GM19035 (cell line): ENCODE measurements around the gene KCTD16.

Source experiments
- ATAC-seq: cut with Tn5 transposase; IDR thresholded peaks from one replicate; pipeline ENCODE4 v1.9.1; 2021; ENCODE audit not compliant: unreplicated experiment

KCTD16 gene

DNA sequence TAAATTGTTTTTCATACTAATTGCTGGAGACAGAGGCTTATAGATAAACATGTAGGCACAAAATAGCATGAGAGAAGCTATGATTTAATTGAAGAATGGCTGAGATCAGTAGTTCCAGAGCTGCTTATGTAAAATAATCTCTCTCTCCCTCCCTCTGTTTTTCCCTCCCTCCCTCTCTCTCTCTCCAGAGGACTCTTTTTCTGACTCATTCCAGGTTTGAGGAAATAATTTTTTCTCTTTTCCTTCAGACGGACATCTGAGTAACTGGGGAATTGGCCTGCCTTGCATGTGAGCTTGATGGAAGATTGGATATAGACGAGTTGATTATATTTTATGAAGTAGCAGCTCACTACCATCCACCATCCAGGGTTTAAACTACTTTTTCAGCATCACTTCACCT, 35.5 kb downstream of the KCTD16 start:
- ATAC-seq = no peak

DNA sequence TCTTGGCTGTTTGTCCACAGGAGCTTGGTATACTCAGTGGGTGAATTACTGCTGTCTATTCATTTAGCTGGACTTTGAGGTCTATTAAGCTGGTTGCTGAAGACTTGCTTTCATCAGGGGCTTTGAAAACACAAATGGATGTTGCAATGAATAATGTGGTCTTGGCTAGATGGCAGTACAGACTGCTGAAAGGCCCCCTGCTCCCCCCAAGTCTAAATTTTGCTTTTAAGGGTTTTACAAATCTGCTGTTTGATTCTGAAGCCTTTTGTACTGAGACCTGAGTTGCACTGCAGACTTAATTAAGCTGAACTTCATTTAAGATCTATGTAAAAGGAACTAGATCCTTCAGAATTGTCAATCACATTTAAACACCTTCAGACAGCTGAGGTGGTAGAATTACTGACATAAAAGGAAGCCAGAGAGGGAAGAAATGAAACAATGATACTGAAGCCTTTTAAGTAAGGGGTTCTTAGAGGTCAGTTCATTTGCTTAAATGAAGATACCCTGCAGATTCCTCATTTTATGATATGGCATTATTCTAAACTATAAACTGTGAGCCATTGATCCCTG, 37.3 kb downstream of the KCTD16 start:
- ATAC-seq = no peak

DNA sequence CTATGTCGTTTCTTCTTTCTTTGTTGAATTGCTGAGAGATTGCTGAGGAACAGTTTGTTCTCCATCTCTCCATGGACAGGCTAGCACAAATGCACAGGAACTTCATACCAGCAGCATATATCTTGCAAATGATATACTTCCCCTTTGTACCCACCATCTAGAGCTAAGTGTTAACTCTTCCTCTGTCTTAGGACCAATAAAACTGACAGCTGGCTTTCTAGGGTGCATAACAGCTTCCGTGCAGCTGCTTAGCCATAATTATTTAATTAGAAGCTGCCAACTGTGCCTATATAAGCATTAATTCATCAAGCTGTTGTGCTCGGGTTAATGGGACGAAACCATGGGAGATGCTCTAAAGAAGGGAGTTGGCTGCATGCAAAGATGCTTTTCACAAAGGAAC, 38.7 kb downstream of the KCTD16 start:
- no peak for ATAC-seq

DNA sequence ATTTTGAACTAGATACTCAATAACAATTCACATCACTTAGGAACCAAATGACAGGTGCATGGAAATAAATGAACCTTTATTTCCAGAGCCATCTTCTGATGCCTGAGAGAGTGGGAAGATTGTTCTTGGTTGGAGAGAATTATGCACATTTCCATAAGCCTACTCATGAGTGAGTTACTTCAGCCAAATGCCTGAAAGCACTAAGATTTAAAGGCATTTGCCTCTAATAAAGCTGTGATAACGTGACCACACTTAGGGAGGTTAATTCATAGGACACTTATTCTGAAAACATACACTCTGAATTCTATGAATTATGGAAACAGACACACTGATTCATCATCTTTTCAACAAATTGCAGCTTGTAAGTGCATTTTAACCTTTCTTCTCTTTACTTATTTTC, 40.0 kb downstream of the KCTD16 start:
- ATAC-seq = no peak

DNA sequence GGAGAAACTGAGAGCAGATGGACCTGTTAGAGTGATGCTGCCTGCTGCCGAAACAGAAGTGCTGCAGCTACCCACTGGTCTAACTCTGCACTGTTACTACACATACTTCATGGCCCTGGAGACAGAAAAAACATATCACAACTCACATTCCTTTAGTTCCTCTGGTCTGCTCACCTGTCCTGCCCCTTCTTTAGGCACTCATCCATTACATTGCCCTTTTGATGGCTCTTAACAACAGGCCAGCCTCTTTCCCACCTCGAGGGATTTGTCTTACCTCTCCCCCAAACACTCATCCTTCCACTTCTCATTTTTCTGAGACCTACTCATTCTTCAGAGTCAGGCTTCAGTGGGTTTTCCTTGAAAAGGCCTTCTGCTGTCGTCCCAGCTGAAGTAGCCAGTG, 49.2 kb downstream of the KCTD16 start:
- no peak for ATAC-seq

DNA sequence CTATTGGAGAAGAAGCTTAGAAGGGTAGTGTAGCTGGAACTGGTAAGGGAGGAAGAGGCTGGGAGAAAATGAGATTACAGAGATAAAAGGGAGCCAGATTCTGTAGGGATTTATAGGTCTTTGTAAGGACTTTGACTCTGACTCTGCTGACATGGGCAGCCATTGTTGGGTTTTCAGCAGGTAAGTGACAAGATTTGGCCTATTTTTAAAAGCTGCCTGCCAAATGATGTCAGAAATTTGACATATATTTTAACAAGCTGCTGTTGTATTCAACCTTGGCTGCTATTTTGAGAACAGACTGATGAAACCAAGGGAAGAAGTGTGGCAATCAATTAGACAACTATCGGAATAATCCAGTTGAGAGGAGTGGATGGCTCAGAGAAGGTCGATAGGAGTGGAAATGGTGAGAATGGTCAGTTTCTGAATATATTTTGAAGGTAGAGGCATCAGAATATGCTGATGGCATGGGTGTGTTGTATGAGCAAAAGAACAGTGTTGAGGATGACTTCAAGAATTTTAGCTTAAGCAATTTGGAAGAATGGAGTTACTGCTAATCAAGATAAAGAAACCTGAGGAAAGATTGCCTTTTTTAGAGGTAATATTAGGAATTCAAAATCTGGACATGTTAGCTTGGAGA, 56.8 kb downstream of the KCTD16 start:
- no peak for ATAC-seq

DNA sequence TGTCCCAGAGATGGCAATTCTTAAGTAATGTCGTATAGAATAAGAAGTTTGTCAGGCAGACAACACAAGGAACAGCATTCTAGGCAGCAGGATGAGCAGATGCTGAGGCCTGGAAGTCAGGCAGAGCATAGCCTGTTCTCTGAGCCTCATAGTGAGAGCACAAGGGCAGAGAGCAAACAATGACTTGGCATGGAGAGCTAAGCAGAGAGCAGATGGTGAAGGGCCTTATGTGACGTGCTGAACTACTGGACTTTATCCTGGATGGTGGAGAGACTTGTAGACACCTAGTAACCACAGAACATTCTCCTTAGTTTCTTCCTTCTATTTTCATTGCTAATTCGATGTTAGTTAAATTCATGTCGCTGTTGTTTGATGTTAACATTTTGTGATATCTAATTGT, 60.1 kb downstream of the KCTD16 start:
- no peak for ATAC-seq

DNA sequence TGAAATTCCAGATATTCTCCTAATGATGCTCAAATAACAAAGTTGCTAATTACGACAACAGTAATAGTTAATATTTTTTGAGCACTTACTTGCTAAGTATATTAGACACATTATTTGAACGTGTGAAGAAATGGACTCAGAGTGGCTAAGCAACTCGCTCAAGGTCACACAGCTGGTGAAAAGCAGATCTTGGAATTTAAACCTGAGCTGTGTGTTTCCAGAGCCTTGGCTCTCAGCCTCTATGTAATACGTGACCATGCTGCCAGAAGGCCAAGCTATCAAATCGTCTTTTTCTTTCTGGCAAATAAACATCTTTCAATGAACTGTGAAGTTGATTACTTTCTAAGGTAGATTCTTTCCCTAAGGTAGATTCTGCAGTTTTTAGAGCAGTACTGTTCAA, 61.6 kb downstream of the KCTD16 start:
- ATAC-seq = no peak

DNA sequence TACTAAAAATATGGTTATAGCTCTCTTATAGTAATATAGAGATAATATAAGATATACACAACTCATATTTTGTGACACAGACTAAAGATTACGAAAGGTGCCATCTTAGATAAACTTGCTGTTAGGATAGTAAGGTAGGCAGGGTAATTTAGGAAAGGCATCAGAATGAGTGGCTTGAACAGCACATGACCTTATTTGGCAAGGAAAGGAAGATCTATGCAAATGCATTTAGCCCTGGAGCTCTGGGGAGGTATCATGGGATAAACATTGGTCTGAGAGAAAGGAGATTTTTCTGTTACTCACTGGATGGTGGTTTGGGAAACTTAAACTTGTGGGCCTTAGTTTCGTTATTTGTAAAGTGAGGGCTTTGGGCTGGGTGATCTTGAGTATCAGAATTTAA, 65.8 kb downstream of the KCTD16 start:
- ATAC-seq = no peak

DNA sequence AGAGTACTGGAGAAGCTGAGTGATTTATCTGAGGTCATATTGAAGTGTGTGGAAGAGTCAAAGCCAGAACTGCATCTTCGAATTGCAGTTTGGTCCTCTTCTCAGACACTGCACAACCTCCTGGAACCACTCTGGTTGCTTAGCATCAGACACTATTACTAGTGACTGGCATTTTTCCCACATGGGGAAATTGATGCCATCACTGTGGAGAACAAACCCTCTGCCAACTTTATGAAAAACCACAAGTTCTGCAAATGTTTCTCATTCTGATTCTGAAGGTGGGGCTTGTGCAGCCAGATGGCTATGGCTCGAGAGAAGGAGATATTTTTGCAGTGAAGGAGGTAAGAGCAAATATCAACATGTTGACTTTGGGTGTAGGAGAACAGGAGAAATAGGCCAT, 67.2 kb downstream of the KCTD16 start:
- no peak for ATAC-seq

DNA sequence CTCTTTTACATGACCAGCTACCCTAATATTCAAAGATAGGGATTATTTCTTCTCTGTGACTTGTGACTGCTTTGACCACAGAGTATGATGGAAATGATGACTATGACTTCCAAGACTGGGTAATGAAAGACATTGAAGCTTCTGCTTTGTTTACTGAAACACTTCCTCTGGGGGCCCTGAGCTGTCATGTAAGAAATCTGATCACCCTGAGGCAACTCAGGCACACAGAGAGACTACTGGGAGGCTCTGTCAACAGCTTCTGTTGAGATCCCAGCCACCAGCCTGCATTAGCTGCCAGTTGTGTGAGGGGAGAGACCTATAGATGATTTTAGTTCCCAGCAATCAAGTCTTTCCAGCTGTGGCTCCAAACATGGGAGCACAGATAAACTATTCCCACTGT, 76.5 kb downstream of the KCTD16 start:
- ATAC-seq = no peak

DNA sequence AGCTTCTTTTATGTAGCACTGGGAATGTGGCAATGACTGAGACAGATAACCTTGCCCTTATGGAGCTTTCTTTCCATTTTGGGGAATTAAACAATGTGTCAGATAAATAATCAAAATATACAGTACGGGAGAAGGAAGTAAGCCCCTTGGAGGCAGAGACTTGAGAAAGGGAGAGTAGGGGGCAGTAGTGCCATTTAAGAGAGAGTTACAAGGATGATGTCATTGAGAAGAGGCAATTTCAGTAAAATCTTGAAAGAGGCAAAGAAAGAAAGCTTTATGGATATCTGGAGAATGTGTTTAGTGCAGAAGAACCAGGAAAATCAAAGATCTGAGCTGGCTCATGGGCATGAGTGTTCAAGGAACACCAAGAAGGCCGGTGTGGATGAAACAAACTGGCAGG, 77.3 kb downstream of the KCTD16 start:
- no peak for ATAC-seq

DNA sequence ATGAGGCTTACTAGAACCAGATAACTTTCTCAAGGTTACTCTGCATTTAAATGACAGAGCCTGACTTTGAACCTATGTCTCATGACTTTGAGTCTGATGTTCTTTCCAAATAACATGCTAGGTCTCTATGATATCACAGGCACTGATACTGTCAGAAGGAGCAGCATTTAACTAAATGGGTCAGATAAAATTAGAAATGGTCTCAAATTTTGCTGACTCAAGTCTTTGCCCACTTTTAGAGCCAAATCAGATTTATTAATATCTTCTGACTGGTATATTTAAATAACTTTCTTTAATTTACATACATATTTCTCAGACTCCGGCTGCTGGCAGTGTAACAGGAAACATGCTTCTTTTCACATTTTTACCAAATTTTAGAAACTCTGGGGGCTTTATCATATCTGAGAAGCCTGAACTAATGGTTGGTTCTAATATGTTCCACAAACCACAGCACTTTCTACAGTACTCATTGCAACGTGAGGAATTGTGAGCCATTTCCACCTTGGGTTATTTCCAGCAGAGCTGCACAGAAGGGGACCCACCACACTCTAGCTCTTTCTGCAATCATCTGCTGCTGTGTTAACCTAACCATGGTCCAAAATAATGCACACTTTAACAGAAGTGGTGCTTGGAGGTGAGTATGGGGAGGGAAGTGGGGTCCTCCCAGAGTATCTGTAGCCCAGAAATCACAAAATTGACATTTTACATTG, 79.2 kb downstream of the KCTD16 start:
- no peak for ATAC-seq

DNA sequence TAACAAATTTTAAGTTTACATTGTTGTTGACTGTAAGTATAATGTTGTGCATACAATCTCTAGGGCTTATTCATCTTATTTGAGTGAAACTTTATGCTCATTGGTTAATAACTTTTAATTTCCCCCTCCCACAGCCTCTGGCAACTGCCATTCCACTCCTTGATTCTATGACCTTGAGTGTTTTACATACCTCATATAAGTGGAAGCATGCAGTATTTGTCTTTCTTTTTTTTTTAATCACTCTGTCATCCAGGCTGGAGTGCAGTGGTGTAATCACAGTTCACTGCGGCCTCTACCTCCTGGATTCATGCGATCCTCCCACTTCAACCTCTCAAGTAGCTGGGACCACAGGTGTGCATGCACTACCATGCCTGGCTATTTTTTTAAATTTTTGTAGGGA, 83.9 kb downstream of the KCTD16 start:
- no peak for ATAC-seq

DNA sequence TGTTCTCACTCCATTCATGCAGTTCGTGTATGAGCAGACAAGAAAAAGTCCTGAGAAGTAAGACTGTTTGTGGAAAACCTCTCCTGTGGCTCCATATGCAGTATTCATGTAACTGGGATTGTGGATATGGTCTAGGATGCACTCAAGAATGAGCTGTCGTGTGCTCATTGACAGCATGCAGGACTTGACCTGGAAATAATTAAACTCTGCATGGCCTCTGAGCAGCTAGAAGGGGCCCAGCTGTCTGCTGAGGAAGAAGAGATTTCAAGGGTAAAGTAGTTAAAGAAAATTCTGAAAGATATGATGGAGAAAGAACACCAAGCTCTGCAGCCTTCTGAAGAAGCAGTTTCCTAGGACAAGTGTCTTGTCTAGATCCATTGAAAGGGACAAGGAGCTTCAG, 89.4 kb downstream of the KCTD16 start:
- ATAC-seq = no peak

DNA sequence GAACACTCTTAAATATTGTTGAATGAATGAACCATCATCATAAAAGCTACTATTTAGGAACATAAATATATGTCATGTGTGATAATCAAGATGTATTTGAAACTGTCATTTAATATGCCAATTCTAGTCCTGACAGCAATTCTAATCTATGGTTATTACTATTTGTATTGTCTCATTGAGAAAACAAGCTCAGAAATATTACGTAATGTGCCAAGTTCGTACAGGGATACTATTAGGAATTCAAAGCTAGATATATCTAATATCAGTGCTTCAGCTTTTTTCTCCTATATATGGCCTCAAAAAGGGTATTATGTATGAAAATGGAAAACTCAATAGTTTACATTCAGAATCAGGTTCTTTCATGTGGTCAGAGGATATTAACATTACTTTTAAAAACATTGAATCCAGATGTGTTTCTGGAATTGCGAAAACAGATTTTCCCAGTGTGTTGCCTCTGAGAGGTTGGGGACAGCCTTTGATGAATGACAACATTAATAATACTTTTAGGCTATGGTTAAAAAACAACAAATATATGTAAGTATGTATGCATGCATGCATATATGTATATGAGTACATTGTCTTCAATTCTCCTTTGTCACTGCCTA, 95.1 kb downstream of the KCTD16 start:
- ATAC-seq = no peak

DNA sequence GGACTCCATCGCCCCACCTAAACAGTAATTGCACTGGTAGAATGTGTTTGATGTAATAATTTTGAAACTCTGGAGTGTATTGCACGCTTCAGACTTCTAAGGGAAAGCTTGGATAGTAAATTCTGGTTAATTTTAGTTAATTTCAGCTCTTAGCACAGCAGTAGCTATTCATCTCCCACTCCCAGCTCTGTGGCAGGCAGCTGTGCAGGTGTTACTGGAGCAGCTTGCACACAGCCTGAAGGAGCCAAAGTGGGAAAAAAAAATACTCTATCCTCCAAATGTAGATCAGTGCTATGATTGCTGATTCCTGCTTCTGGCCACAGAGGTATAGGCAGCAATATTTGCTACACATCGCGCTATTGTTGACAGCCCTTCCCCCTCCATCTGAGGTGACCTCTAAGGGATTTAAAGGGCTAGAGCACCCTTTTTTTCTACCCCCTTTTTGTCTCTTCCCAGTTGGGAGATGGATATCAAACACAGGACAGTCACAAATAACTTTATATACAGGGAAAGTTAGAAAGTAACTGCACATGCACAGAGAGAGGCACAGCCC, 97.4 kb downstream of the KCTD16 start:
- no peak for ATAC-seq

DNA sequence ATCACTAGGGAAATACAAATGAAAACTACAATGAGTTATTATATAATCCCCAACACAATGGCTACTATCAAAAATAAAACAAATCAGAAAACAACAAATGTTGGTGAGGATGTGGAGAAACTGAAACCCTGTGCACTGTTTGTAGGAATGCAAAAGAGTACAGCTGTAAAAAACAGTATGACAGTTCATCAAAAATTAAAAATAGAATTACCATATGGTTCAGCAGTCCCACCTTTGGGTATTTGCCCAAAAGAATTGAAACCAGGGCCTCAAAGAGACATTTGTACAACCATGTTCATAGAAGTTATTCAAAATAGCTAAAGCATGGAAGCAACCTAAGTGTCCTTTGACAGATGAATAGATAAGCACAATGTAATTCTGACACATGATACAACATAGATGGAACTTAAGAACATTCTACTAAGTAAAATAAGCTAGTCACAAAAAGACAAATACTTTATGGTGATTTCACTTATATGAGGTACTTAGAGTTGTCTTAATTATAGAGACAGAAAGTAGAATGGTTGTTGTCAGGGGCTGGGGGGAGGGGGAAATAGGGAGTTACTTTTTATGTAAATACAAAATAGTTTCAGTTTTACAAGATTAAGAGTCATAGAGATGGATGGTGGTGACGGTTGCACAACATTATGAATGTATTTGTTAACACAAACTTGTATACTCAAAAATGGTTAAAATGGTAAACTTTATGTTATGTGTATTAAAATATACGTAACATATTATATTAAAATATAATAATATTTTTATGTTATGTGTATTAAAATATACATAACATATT, 102.8 kb downstream of the KCTD16 start:
- no peak for ATAC-seq

DNA sequence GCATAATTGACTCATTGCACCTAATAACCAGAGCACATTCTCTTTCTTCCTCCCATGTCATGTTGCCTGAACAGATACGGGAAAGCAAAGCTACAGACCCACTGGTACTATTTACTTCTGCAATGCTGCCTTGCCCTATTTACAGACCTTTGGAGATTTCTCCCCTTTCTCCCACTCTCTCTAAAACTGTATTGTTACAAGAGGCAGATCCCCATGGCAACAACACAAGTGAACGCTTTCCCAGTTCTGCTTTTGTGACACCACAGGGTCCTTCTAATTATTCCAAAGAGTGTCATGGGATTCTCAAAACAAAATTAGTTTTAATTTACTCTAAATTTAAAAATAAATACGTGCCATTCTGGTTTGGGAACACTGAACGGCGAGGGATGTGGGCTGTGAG, 104.7 kb downstream of the KCTD16 start:
- ATAC-seq = no peak

DNA sequence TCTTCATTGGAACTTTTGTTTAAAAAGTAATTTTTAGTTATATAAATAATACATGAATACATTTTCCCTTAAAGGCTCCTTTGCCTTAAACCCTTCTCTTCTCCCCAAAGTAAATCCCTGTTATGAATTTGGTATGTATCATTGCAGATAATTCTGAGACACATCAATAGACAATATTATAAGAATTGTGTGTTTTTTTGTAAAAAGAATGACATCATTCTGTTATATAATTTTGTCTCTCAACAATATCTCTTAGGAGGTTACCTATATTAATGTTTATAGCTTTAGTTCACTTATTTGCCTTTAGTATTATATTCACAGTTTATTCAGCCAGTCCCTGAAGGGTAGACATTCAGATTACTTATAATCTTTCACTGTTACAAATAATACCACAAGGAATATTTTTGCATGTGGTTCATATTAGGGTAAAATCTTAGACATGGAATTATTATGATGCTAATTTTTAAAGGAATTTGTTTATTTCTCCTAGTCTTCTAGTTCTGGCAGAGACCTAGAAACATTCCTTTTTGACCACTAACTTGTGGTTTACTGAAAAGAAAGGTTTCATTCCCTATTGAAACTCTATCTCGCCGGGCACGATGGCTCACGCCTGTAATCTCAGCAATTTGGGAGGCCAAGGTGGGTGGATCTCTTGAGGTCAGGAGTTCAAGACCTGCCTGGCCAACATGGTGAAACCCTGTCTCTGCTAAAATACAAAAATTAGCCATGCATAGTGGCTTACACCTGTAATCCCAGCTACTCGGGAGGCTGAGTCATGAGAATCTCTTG, 105.6 kb downstream of the KCTD16 start:
- no peak for ATAC-seq
